GM12878 (cell line): ENCODE measurements around the gene SPINK9. TPM values are rescaled to one million over a fixed set of nuclear protein-coding genes. Genes with fewer than 3 reads are reported as not detected.

ENCODE experiments used
- ATAC-seq: fragments of 200-7000 bp; cut with Tn5 transposase; 3 replicates; pipeline ENCODE4 v1.9.1; 2020; ENCODE audit warnings: mild to moderate bottlenecking, moderate library complexity
- BruUV-seq: library from RNA; stranded (reverse); fragments of 400-500 nt; replicated peaks from 2 replicates; lab custom pipeline; 2021; lab: Mats Ljungman, UMichigan
- CTCF ChIA-PET: fragments of 300-600 bp; sonication (Branson Sonifier 250); formaldehyde crosslinking; extraction: SDS; loops from one replicate; lab custom pipeline; 2021; ENCODE audit warnings: inconsistent platforms; lab: Yijun Ruan, JAX
- POLR2A ChIA-PET: fragments of 350-600 bp; formaldehyde crosslinking; extraction: SDS; loops from one replicate; lab custom pipeline; 2021; ENCODE audit warnings: inconsistent platforms; lab: Charles Lee
- RAD21 ChIA-PET: fragments of 300-600 bp; sonication (Branson Sonifier 250); formaldehyde crosslinking; loops from one replicate; lab custom pipeline; 2023; ENCODE audit warnings: antibody characterized with exemption; ENCODE audit not compliant: unreplicated experiment; lab: Charles Lee
- SMC1A ChIA-PET: fragments of 300-600 bp; sonication (Branson Sonifier 250); formaldehyde crosslinking; loops from one replicate; lab custom pipeline; 2023; ENCODE audit not compliant: unreplicated experiment, uncharacterized antibody; lab: Charles Lee
- DNase-seq: peaks from one replicate; pipeline ENCODE4 v3.0.0-alpha.2; 2011; ENCODE audit warnings: low read depth, low spot score
- FAIRE-seq: peaks from 3 replicates; lab custom pipeline; 2011; peaks lifted over from hg19 to GRCh38; lab: Jason Lieb, UNC
- H2AFZ ChIP-seq: 2 replicates; pipeline ENCODE4 v1.6.0; 2011; ENCODE audit warnings: low read depth, low read length, control low read depth; ENCODE audit not compliant: control insufficient read depth
- H3K27ac ChIP-seq: 2 replicates; pipeline ENCODE4 v1.5.1; 2011; ENCODE audit warnings: control low read depth; ENCODE audit not compliant: control insufficient read depth, insufficient read depth
- H3K27me3 ChIP-seq, 2 experiments: replicated peaks in 1 of 2; 2 replicates each; pipeline versions ENCODE4 v1.6.0 to v1.6.1; 2011; ENCODE audit warnings: low read length in 1 of 2; ENCODE audit not compliant: control insufficient read depth in 2 of 2, insufficient read depth in 2 of 2
- H3K36me3 ChIP-seq, 2 experiments: 2 replicates each; pipeline ENCODE4 v1.5.1; 2011; ENCODE audit warnings: low read length in 1 of 2; ENCODE audit not compliant: control insufficient read depth in 2 of 2, insufficient read depth in 2 of 2
- H3K4me1 ChIP-seq: 2 replicates; pipeline ENCODE4 v1.6.1; 2011; ENCODE audit warnings: mild to moderate bottlenecking, low read length, moderate library complexity, mixed read lengths; ENCODE audit not compliant: control insufficient read depth, insufficient read depth
- H3K4me2 ChIP-seq: 2 replicates; pipeline ENCODE4 v1.6.0; 2011; ENCODE audit warnings: control low read depth; ENCODE audit not compliant: control insufficient read depth, insufficient read depth
- H3K4me3 ChIP-seq: fragments of 200-600 bp; sonication (generic); 2 replicates; pipeline ENCODE4 v1.5.1; 2016
- H3K79me2 ChIP-seq: 2 replicates; pipeline ENCODE4 v1.6.0; 2011; ENCODE audit warnings: low read length; ENCODE audit not compliant: control insufficient read depth, insufficient read depth
- H3K9ac ChIP-seq: 2 replicates; pipeline ENCODE4 v1.8.0; 2011; ENCODE audit warnings: low read length, control low read depth, mixed read lengths; ENCODE audit not compliant: control insufficient read depth, insufficient read depth
- H3K9me3 ChIP-seq: replicated peaks from 3 replicates; pipeline ENCODE4 v1.5.1; 2011; ENCODE audit warnings: mild to moderate bottlenecking, low read length; ENCODE audit not compliant: control insufficient read depth, insufficient read depth
- H4K20me1 ChIP-seq: 2 replicates; pipeline ENCODE4 v1.6.0; 2011; ENCODE audit not compliant: control insufficient read depth, insufficient read depth
- ATF2 ChIP-seq: IDR thresholded peaks from 2 replicates; pipeline ENCODE4 v1.6.1; 2012; ENCODE audit warnings: low read length, inconsistent platforms
- BCL11A ChIP-seq: IDR thresholded peaks from 2 replicates; pipeline ENCODE4 v1.6.1; 2011; ENCODE audit warnings: low read depth, low read length
- CEBPB ChIP-seq, 2 experiments: fragments of 150-350 bp in 1 of 2; IDR thresholded peaks; 2 replicates each; pipeline ENCODE4 v1.6.1; 2012 to 2014; ENCODE audit warnings: low read depth in 2 of 2, low read length in 2 of 2, borderline replicate concordance in 1 of 2, inconsistent platforms in 1 of 2
- CHD1 ChIP-seq: IDR thresholded peaks from 2 replicates; pipeline ENCODE4 v1.6.1; 2012; ENCODE audit warnings: low read depth, low read length, improper control_type of control experiment
- E2F8 ChIP-seq: fragments of 450-650 bp; IDR thresholded peaks from 2 replicates; pipeline ENCODE4 v1.6.1; 2018; ENCODE audit warnings: mild to moderate bottlenecking, low read depth, moderate library complexity; ENCODE audit not compliant: partially characterized antibody
- HDAC2 ChIP-seq: fragments of 200-600 bp; sonication (generic); IDR thresholded peaks from 2 replicates; pipeline ENCODE4 v1.6.1; 2017
- KAT2A ChIP-seq: conservative IDR thresholded peaks from 2 replicates; pipeline ENCODE4 v1.6.1; 2011; ENCODE audit warnings: low read depth, low read length; ENCODE audit not compliant: control insufficient read depth
- NFIC ChIP-seq: IDR thresholded peaks from 2 replicates; pipeline ENCODE4 v1.6.1; 2012; ENCODE audit warnings: low read depth, mild to moderate bottlenecking, inconsistent platforms, low read length, moderate library complexity
- RAD21 ChIP-seq: IDR thresholded peaks from 2 replicates; pipeline ENCODE4 v1.6.1; 2011; ENCODE audit warnings: mild to moderate bottlenecking, low read depth, low read length, moderate library complexity; ENCODE audit not compliant: insufficient read depth
- RAD51 ChIP-seq: fragments of 450-650 bp; IDR thresholded peaks from 2 replicates; pipeline ENCODE4 v1.6.1; 2016; ENCODE audit warnings: moderate library complexity, mild to moderate bottlenecking, inconsistent platforms
- ZBTB11 ChIP-seq: fragments of 450-650 bp; formaldehyde crosslinking; IDR thresholded peaks from 2 replicates; pipeline ENCODE4 v1.5.0; 2022; ENCODE audit warnings: mild to moderate bottlenecking, missing genetic modification characterization
- ZNF687 ChIP-seq: fragments of 450-650 bp; IDR thresholded peaks from 2 replicates; pipeline ENCODE4 v1.6.1; 2017; ENCODE audit warnings: mild to moderate bottlenecking, moderate library complexity
- WGBS: methylation state at CpG from one replicate; pipeline ENCODE4 v1.1.6; 2016; ENCODE audit warnings: low lambda C conversion rate; ENCODE audit not compliant: insufficient replicate concordance, insufficient coverage; ENCODE audit errors: missing lambda C conversion rate; 5-methylcytosine and 5-hydroxymethylcytosine counted together
- in situ Hi-C: fragments of 300-500 bp; cut with MboI; formaldehyde crosslinking; loops from 9 replicates; pipeline ENCODE4 v1.14.3; 2018; ENCODE audit warnings: mixed read lengths
- intact Hi-C: fragments of 100-400 bp; cut with micrococcal nuclease; formaldehyde crosslinking; loops from one replicate; pipeline ENCODE4 v1.14.2; 2022; ENCODE audit not compliant: unreplicated experiment
- polyA plus RNA-seq, 11 experiments: library from polyadenylated mRNA; depleted of rRNA in 4 of 11; unstranded in 6 of 11; stranded (reverse) in 5 of 11; fragments of >200 nt; fragmentation: Nextera tagmentation in 4 of 11; fragmentation: Illumina TruSeq in 1 of 11; extraction: Ambion mirVana in 4 of 11; extraction: Trizol in 1 of 11; gene quantifications; 1 replicate in 1 of 11; 2 replicates in 10 of 11; pipeline versions ENCODE4 v1.2.1 to v1.2.3, GENCODE V29; 2011 to 2016; ENCODE audit warnings: inconsistent platforms in 2 of 11, missing spikeins in 2 of 11, low read depth in 1 of 11
- total RNA-seq, 4 experiments: library from RNA; depleted of rRNA in 3 of 4; stranded (reverse); fragments of >200 nt in 3 of 4; fragmentation: Illumina TruSeq in 1 of 4; extraction: Trizol in 1 of 4; gene quantifications; 2 replicates each; pipeline versions ENCODE4 v1.2.1 to v1.2.3, GENCODE V29; 2013 to 2021

The SPINK9 gene
- total and polyA plus RNA-seq, 10 of the 15 experiments (the other 5 are each of a cell fraction or from before 2014, with no cell fraction given): not detected

GRCh38 chr5:148372166-148372725 is 36.9 kb downstream of the SPINK9 start:
- RAD21 ChIA-PET: interaction anchor here (0.7 kb wide), 1 partner anchor 16 kb away, joined by 3 read pairs; no protein-coding TSS in a partner anchor
- Histone ChIP-seq H3K27me3 (no peaks in the 10 kb centered on the region), H3K27ac (no peak overlapping the region), H4K20me1 (no peaks in the 10 kb centered on the region), H3K36me3 (no peaks in the 10 kb centered on the region), H3K9ac (no peak overlapping the region), H2AFZ (no peak overlapping the region), H3K4me2 (no peak overlapping the region), H3K79me2 (no peaks in the 10 kb centered on the region), H3K9me3 (no peaks in the 10 kb centered on the region; the same call in 2 of the 3 replicates), H3K4me3 (no peak overlapping the region), H3K4me1 (no peaks in the 10 kb centered on the region)
- intact Hi-C loops (loop anchor here (5.0 kb wide), 1 partner anchor 80 kb away; no protein-coding TSS in a partner anchor), in situ Hi-C loops (loop anchor here (10.0 kb wide), 1 partner anchor 187 kb away; no protein-coding TSS in a partner anchor)
- BruUV-seq: no TSS peak
- SMC1A ChIA-PET: no interaction called here
- no peak for FAIRE-seq
- CTCF ChIA-PET: interaction anchor here (1.1 kb wide), 1 partner anchor 192 kb away, joined by 3 read pairs; no protein-coding TSS in a partner anchor
- no peak for ATAC-seq
- WGBS: 22% methylated on average over 2 of the region's 2 CpGs
- DNase-seq: no peak
- POLR2A ChIA-PET: no interaction called here
- TF ChIP-seq E2F8: no peak
- TF ChIP-seq ZBTB11 (CRISPR knock-in tag): no peak
- TF ChIP-seq CEBPB (IDR thresholded peaks at IDR 0.05; ENCODE audit: borderline replicate concordance in 1 of 2, low read depth in 2 of 2, low read length in 2 of 2): no peak
- TF ChIP-seq ATF2: no peak
- TF ChIP-seq ZNF687: no peak
- TF ChIP-seq HDAC2: no peak
- no peak for TF ChIP-seq RAD51
- TF ChIP-seq RAD21: no peak
- no peak for TF ChIP-seq NFIC
- no peak for TF ChIP-seq CHD1
- TF ChIP-seq KAT2A: no peak
- no peak for TF ChIP-seq BCL11A
